Neural progenitor cell (in vitro differentiated cells): ENCODE results near the gene CHAD.

Experiments
- CTCF ChIP-seq: fragments of 200-600 bp; sonication (generic); IDR thresholded peaks from 2 replicates; pipeline ENCODE4 v1.5.1; 2017; ENCODE audit warnings: antibody characterized with exemption, mild to moderate bottlenecking
- EZH2 ChIP-seq: fragments of 200-600 bp; sonication (generic); IDR thresholded peaks from 2 replicates; pipeline ENCODE4 v1.6.1; 2017; ENCODE audit warnings: antibody characterized with exemption, mild to moderate bottlenecking, moderate library complexity
- EZH2phosphoT487 ChIP-seq: fragments of 200-600 bp; sonication (generic); IDR thresholded peaks from 2 replicates; pipeline ENCODE4 v1.6.1; 2017; ENCODE audit warnings: antibody characterized with exemption

- TF ChIP-seq CTCF (no peak), EZH2 (no peak), EZH2phosphoT487 (no peak)
These were observed 39.3 kb upstream of the CHAD start, which contains the start of gene MYCBPAP for GRCh38 chr17:50507871-50508572.
